ENCODE results near the gene MAGOHB. TPM values are rescaled to one million over a fixed set of nuclear protein-coding genes. Genes with fewer than 3 reads are reported as not detected.
"Not testable (repeated sequence)": the region's sequence is repeated elsewhere in the genome, so short reads cannot be mapped to it uniquely, and the experiment has no call there.

Gene MAGOHB
- total RNA-seq, result 10 to 100 TPM in 3 of 4 donors, 1 to 10 TPM in 1; 9.5 to 61.3 (median 16.9) TPM

DNA sequence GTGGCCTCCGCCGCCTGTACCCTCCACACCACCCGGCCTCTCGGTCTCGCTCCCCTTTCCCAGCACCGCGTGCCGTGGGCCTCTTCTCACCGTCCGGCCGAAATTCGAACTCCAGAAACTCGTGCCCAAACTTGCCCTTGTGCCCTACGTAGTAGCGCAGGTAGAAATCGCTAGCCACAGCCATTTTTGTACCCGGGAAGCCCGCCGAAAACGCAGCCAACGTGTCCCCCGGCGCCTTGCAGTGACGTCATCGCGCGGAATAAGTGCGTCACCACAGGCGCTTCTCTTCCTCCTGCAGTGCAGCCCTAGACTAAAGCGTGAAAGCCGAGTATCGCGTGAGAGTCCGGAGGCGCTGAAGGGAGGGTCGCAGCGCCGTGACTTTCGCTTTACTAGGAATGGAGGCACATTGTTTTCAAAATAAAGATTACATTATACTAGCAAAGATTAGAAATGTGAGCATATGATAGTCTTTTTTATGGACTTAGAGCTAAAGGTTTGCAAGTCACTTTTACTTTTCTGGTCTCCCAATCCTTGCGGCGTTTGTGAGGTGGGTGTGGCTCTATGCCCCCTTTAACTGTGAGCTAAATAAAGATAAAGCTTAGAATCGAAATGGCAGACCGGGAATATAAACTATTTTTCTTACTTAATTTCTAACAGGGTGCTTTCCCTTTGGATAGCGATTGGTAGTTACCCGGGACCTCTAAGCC, at the start of gene MAGOHB:
MAGOHB (minus strand) TSS at position 261 of the 707 bp plus-strand sequence; CDS start at position 184, 77 bp downstream.
- TF ChIP-seq, protein P1, sequence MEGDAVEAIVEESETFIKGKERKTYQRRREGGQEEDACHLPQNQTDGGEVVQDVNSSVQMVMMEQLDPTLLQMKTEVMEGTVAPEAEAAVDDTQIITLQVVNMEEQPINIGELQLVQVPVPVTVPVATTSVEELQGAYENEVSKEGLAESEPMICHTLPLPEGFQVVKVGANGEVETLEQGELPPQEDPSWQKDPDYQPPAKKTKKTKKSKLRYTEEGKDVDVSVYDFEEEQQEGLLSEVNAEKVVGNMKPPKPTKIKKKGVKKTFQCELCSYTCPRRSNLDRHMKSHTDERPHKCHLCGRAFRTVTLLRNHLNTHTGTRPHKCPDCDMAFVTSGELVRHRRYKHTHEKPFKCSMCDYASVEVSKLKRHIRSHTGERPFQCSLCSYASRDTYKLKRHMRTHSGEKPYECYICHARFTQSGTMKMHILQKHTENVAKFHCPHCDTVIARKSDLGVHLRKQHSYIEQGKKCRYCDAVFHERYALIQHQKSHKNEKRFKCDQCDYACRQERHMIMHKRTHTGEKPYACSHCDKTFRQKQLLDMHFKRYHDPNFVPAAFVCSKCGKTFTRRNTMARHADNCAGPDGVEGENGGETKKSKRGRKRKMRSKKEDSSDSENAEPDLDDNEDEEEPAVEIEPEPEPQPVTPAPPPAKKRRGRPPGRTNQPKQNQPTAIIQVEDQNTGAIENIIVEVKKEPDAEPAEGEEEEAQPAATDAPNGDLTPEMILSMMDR (IDR thresholded peaks at IDR 0.05), result no peak
- peak in 1 of 2 donors; percentile 4 for TF ChIP-seq POLR2A (IDR thresholded peaks at IDR 0.05)
- intact Hi-C loops (cut with DNase I; ENCODE audit: low total_unique reads), result no loop called here
- 0 to 1% methylated on average over 39 to 45 of the region's 45 CpGs for WGBS, 2 donors
- peak; percentile 95 to 99 for DNase-seq (ENCODE audit: low spot score in 2 of 2)
- H3K4me3 ChIP-seq (ENCODE audit: low read depth, poor library complexity, severe bottlenecking), result peak within 1 kb of the TSS; percentile 82

GRCh38 chr12:10661338-10661737, 47.9 kb upstream of the MAGOHB start:
- no peak for TF ChIP-seq POLR2A (IDR thresholded peaks at IDR 0.05)
- TF ChIP-seq, protein P1 (IDR thresholded peaks at IDR 0.05), result no peak
- intact Hi-C loops (cut with DNase I; ENCODE audit: low total_unique reads), result no loop called here
- H3K4me3 ChIP-seq (ENCODE audit: low read depth, poor library complexity, severe bottlenecking), result no peak overlapping the region
- WGBS, 2 donors, result 59 to 69% methylated on average over 3 of the region's 3 CpGs
- DNase-seq (ENCODE audit: low spot score in 2 of 2), result no peak

- no peak overlapping the region for H3K4me3 ChIP-seq (ENCODE audit: low read depth, poor library complexity, severe bottlenecking)
- TF ChIP-seq, protein P1 (IDR thresholded peaks at IDR 0.05), result no peak
- no peak for TF ChIP-seq POLR2A (IDR thresholded peaks at IDR 0.05)
- intact Hi-C loops (cut with DNase I; ENCODE audit: low total_unique reads), result no loop called here
- DNase-seq (ENCODE audit: low spot score in 2 of 2), result no peak
These were observed 40.6 kb upstream of the MAGOHB start for GRCh38 chr12:10654003-10654402.

- H3K4me3 ChIP-seq (ENCODE audit: low read depth, poor library complexity, severe bottlenecking), result no peak overlapping the region
- DNase-seq (ENCODE audit: low spot score in 2 of 2), result no peak
- 72 to 74% methylated on average over 3 of the region's 3 CpGs for WGBS, 2 donors
- intact Hi-C loops (cut with DNase I; ENCODE audit: low total_unique reads), result no loop called here
- no peak for TF ChIP-seq POLR2A (IDR thresholded peaks at IDR 0.05)
These were observed 38.8 kb upstream of the MAGOHB start for GRCh38 chr12:10652192-10652591.

- intact Hi-C loops (cut with DNase I; ENCODE audit: low total_unique reads); H3K4me3 ChIP-seq (ENCODE audit: low read depth, poor library complexity, severe bottlenecking); DNase-seq (ENCODE audit: low spot score in 2 of 2): not testable (repeated sequence)
These were observed 33.2 kb upstream of the MAGOHB start for GRCh38 chr12:10646576-10646975.

DNA sequence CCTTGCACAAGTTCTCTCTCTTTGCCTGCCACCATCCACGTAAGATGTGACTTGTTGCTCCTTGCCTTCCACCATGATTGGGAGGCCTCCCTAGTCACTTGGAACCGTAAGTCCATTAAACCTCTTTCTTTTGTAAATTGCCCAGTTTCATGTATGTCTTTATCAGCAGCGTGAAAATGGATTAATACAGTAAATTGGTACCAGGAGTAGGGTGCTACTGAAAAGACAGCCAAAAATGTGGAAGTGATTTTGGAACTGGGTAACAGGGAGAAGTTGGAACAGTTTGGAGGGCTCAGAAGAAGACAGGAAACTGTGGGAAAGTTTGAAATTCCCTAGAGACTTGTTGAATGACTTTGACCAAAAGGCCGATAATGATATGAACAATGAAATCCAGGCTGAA, 32.5 kb upstream of the MAGOHB start:
- no peak overlapping the region for H3K4me3 ChIP-seq (ENCODE audit: low read depth, poor library complexity, severe bottlenecking)
- 45 to 59% methylated on average over 4 of the region's 4 CpGs for WGBS, 2 donors
- TF ChIP-seq POLR2A (IDR thresholded peaks at IDR 0.05), result no peak
- TF ChIP-seq, protein P1 (IDR thresholded peaks at IDR 0.05), result no peak
- intact Hi-C loops (cut with DNase I; ENCODE audit: low total_unique reads), result no loop called here
- no peak for DNase-seq (ENCODE audit: low spot score in 2 of 2)
